Measurements from ENCODE around the gene TLX1.

DNA sequence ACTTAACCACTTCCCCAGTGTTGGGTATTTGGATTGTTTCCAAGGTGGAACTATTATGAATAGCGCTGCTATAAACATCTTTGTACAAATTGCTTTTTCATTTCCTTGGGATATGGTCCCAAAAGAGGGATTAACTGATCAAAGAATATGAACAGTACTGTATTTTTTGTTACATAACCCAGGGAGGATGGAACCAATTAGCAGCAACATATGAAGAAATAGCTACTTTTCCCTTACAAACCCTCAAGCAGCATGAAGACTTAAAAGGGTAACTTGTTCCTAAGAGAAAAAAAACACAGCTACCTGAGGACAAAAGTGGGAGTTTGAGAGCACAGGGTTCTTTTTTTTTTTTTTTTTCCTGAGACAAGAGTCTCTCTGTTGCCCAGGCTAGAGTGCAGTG is 13.1 kb upstream of the TLX1 start:
- TF ChIP-seq CTCF (IDR thresholded peaks at IDR 0.05; ENCODE audit: poor library complexity) (no peak), EZH2 (IDR thresholded peaks at IDR 0.05; ENCODE audit: borderline replicate concordance) (no peak)
